Measurements from ENCODE around the gene YPEL3. TPM values are rescaled to one million over a fixed set of nuclear protein-coding genes. Genes with fewer than 3 reads are reported as not detected.

YPEL3 gene
- total and polyA plus RNA-seq, 2 experiments from 2014 or later, result 107 to 115 TPM

GRCh38 chr16:30142672-30143346, 46.8 kb upstream of the YPEL3 start:
- H3K9me3 ChIP-seq (ENCODE audit: low read depth), result no peaks in the 10 kb centered on the region
- H3K4me1 ChIP-seq (ENCODE audit: low read depth), result no peaks in the 10 kb centered on the region
- H3K36me3 ChIP-seq, result no peaks in the 10 kb centered on the region
- no peak overlapping the region for H3K4me3 ChIP-seq
- no peak for TF ChIP-seq CTCF (IDR thresholded peaks at IDR 0.05; ENCODE audit: low read depth, low read length)
- DNase-seq (ENCODE audit: low read depth in 1 of 2, low spot score in 1 of 2), result no peak
- no peak overlapping the region for H3K27ac ChIP-seq
- H3K27me3 ChIP-seq, result no peaks in the 10 kb centered on the region

GRCh38 chr16:30141750-30142149, 45.7 kb upstream of the YPEL3 start:
- Histone ChIP-seq H3K4me1 (ENCODE audit: low read depth) (no peaks in the 10 kb centered on the region), H3K9me3 (ENCODE audit: low read depth) (no peaks in the 10 kb centered on the region), H3K27ac (no peak overlapping the region), H3K4me3 (no peak overlapping the region), H3K27me3 (no peaks in the 10 kb centered on the region), H3K36me3 (no peaks in the 10 kb centered on the region)
- DNase-seq (ENCODE audit: low read depth in 1 of 2, low spot score in 1 of 2), result no peak
- TF ChIP-seq CTCF (IDR thresholded peaks at IDR 0.05; ENCODE audit: low read depth, low read length), result no peak

- no peak for TF ChIP-seq CTCF (IDR thresholded peaks at IDR 0.05; ENCODE audit: low read depth, low read length)
- Histone ChIP-seq H3K9me3 (ENCODE audit: low read depth) (no peaks in the 10 kb centered on the region), H3K4me3 (no peak overlapping the region), H3K27ac (no peak overlapping the region), H3K36me3 (no peaks in the 10 kb centered on the region), H3K27me3 (no peaks in the 10 kb centered on the region), H3K4me1 (ENCODE audit: low read depth) (no peaks in the 10 kb centered on the region)
- no peak for DNase-seq (ENCODE audit: low read depth in 1 of 2, low spot score in 1 of 2)
Observed at GRCh38 chr16:30139583-30140481, 43.8 kb upstream of the YPEL3 start.

GRCh38 chr16:30137897-30138296, 41.9 kb upstream of the YPEL3 start:
- TF ChIP-seq CTCF (IDR thresholded peaks at IDR 0.05; ENCODE audit: low read depth, low read length), result no peak

GRCh38 chr16:30136971-30137605, 41.1 kb upstream of the YPEL3 start:
- Histone ChIP-seq H3K36me3 (no peaks in the 10 kb centered on the region), H3K4me1 (ENCODE audit: low read depth) (no peaks in the 10 kb centered on the region), H3K9me3 (ENCODE audit: low read depth) (no peaks in the 10 kb centered on the region), H3K4me3 (no peak overlapping the region), H3K27ac (no peak overlapping the region), H3K27me3 (no peaks in the 10 kb centered on the region)
- TF ChIP-seq CTCF (IDR thresholded peaks at IDR 0.05; ENCODE audit: low read depth, low read length), result no peak
- DNase-seq (ENCODE audit: low read depth in 1 of 2, low spot score in 1 of 2), result no peak

More at GRCh38 chr16:30137897-30138296, 41.9 kb upstream of the YPEL3 start:
- Histone ChIP-seq H3K9me3 (ENCODE audit: low read depth) (no peaks in the 10 kb centered on the region), H3K27ac (no peak overlapping the region), H3K4me1 (ENCODE audit: low read depth) (no peaks in the 10 kb centered on the region), H3K27me3 (no peaks in the 10 kb centered on the region), H3K4me3 (no peak overlapping the region), H3K36me3 (no peaks in the 10 kb centered on the region)
- no peak for DNase-seq (ENCODE audit: low read depth in 1 of 2, low spot score in 1 of 2)

Data from cardiac muscle cell (in vitro differentiated cells and primary cell).